ENCODE measurements around the gene CDK18. TPM values are rescaled to one million over a fixed set of nuclear protein-coding genes. Genes with fewer than 3 reads are reported as not detected.

CDK18 gene
- 3.4 TPM for polyA plus RNA-seq (2012; ENCODE audit: insufficient read depth, insufficient read length, low read depth)

- Histone ChIP-seq H3K4me1 (peaks cover 6% of the 10 kb centered on the region), H3K36me3 (no peaks in the 10 kb centered on the region), H3K4me3 (ENCODE audit: low read depth, low read length) (peak within 1 kb of the TSS; percentile 64), H3K9me3 (no peaks in the 10 kb centered on the region), H3K27me3 (no peaks in the 10 kb centered on the region)
- peak; percentile 63 for DNase-seq
- no peak for TF ChIP-seq CTCF (IDR thresholded peaks at IDR 0.05; ENCODE audit: low read depth, low read length)
Measured at GRCh38 chr1:205504311-205505075, at the start of gene CDK18. Gene CDK18, plus strand, starts transcription at chr1:205504669. Its CDS starts 18,499 bp downstream, at chr1:205523168.

DNA sequence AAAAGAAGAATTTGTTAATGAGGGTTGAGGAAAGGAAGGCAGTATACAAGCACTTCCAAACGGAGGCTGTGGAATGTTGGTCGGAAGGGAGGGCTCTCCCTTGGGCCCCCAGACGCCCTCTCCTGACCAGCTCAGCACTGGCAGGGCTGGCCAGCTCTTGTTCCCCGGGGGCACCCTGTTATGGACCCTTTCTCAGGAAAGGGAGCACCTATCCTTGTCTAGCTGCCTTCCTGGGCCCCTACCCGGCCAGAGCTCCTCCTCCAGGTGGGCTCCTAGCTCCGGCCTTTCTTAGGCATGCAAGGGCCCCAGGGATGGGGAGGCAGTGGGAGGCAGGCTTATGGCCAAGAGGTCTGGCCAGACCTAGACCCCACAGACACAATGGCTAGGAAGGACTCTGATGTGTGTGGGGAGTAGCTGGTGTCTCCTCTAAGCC, 49.5 kb upstream of the CDK18 start:
- no peaks in the 10 kb centered on the region for H3K36me3 ChIP-seq
- DNase-seq = no peak
- H3K4me3 ChIP-seq (ENCODE audit: low read depth, low read length) = no peak overlapping the region
- no peaks in the 10 kb centered on the region for H3K9me3 ChIP-seq
- no peak for TF ChIP-seq CTCF (IDR thresholded peaks at IDR 0.05; ENCODE audit: low read depth, low read length)
- H3K4me1 ChIP-seq = no peaks in the 10 kb centered on the region
- peaks cover 63% of the 10 kb centered on the region for H3K27me3 ChIP-seq

DNA sequence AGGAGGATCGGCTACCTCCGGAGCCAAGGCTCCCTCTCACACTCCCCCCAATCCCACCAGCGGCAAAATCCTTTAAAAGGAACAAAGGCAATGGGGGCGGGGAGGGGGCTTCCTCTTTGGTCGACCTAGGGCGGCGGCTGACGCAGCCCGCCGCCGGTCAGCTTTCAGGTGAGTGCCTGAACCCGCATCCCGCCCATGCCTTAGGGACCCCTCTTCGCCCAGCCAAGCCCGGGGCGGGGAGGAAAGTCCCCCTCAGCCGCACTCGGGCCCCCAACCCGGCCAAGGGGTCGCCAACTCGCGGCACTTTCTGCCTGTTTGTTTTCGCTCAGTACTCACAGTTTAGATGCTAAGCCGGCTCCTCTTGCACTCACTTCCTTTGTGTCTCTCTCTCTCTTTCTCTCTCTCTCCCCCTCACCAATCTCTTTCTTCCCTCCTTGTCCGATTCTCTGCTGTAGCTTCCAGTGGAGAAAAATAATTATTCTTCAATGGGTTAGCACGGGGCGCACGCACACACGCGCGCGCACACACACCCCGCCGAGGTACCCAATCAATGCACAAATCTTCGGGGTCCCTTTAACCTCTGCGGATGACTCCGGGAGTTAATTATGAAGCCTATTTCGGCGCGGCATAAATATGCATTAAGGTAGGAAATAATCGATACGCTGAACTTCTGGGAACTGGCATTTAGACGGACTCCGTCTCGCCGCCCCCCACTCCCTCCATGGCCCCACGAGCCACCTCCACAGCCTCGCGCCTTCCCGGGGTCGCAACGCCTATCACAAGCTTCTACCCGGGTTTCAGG, 48.7 kb upstream of the CDK18 start, which contains the start of gene BLACAT1:
TSS of gene BLACAT1 (minus strand) at position 465 of the 802 bp plus-strand sequence.
- TF ChIP-seq CTCF (IDR thresholded peaks at IDR 0.05; ENCODE audit: low read depth, low read length) = no peak
- H3K9me3 ChIP-seq = no peaks in the 10 kb centered on the region
- H3K36me3 ChIP-seq = no peaks in the 10 kb centered on the region
- peak within 1 kb of the TSS; percentile 42 for H3K4me3 ChIP-seq (ENCODE audit: low read depth, low read length)
- no peak for DNase-seq
- H3K4me1 ChIP-seq = no peaks in the 10 kb centered on the region
- H3K27me3 ChIP-seq = peaks cover 66% of the 10 kb centered on the region

- Histone ChIP-seq H3K4me3 (ENCODE audit: low read depth, low read length) (peak overlapping the region; percentile 42), H3K9me3 (no peaks in the 10 kb centered on the region), H3K4me1 (no peaks in the 10 kb centered on the region), H3K27me3 (peaks cover 66% of the 10 kb centered on the region), H3K36me3 (no peaks in the 10 kb centered on the region)
- DNase-seq = no peak
- no peak for TF ChIP-seq CTCF (IDR thresholded peaks at IDR 0.05; ENCODE audit: low read depth, low read length)
Measured at GRCh38 chr1:205456383-205456867, 48.0 kb upstream of the CDK18 start.

- no peaks in the 10 kb centered on the region for H3K36me3 ChIP-seq
- H3K4me3 ChIP-seq (ENCODE audit: low read depth, low read length) = peak overlapping the region; percentile 42
- H3K9me3 ChIP-seq = no peaks in the 10 kb centered on the region
- H3K27me3 ChIP-seq = peaks cover 66% of the 10 kb centered on the region
- no peak for TF ChIP-seq CTCF (IDR thresholded peaks at IDR 0.05; ENCODE audit: low read depth, low read length)
- peak; percentile 40 for DNase-seq
- no peaks in the 10 kb centered on the region for H3K4me1 ChIP-seq
Measured at GRCh38 chr1:205456868-205457745, 47.4 kb upstream of the CDK18 start.

Data from BE2C (cell line).